Bronchial epithelial cell (primary cell): ENCODE data around the gene S100A9. TPM values are rescaled to one million over a fixed set of nuclear protein-coding genes. Genes with fewer than 3 reads are reported as not detected.
A peak's percentile ranks its signal among the peaks of the same experiment; 100 is the strongest.
"Not testable (repeated sequence)": the region's sequence is repeated elsewhere in the genome, so short reads cannot be mapped to it uniquely, and the experiment has no call there.

Experiments
- DNase-seq: peaks from one replicate; pipeline ENCODE4 v3.0.0-alpha.2; 2010; ENCODE audit warnings: low read depth
- FAIRE-seq: peaks from 2 replicates; lab custom pipeline; 2011; peaks lifted over from hg19 to GRCh38; lab: Jason Lieb, UNC
- H3K27me3 ChIP-seq: 2 replicates; pipeline ENCODE4 v1.5.1; 2011; ENCODE audit warnings: low read length; ENCODE audit not compliant: control insufficient read depth, insufficient read depth
- H3K36me3 ChIP-seq: 2 replicates; pipeline ENCODE4 v1.5.1; 2011; ENCODE audit warnings: low read length; ENCODE audit not compliant: control insufficient read depth, insufficient read depth
- H3K4me3 ChIP-seq: 2 replicates; pipeline ENCODE4 v1.5.1; 2011; ENCODE audit warnings: mild to moderate bottlenecking, low read depth, low read length, control low read depth
- CTCF ChIP-seq: IDR thresholded peaks from 2 replicates; pipeline ENCODE4 v1.5.1; 2011; ENCODE audit warnings: mild to moderate bottlenecking, moderate library complexity, low read length, control low read depth, inconsistent platforms; ENCODE audit not compliant: insufficient read depth, severe bottlenecking
- total RNA-seq: library from RNA; depleted of rRNA; stranded (reverse); fragments of >200 nt; gene quantifications from 2 replicates; pipeline ENCODE4 v1.2.1, GENCODE V29; 2014

The S100A9 gene
- total RNA-seq, 1 donor from 2014 or later, result 735 TPM

GRCh38 chr1:153346077-153346723, 11.5 kb upstream of the S100A9 start:
- FAIRE-seq (no peak), DNase-seq (no peak)
- TF ChIP-seq CTCF, result no peak
- Histone ChIP-seq H3K4me3 (no peak overlapping the region), H3K36me3 (no peaks in the 10 kb centered on the region), H3K27me3 (no peaks in the 10 kb centered on the region)

DNA sequence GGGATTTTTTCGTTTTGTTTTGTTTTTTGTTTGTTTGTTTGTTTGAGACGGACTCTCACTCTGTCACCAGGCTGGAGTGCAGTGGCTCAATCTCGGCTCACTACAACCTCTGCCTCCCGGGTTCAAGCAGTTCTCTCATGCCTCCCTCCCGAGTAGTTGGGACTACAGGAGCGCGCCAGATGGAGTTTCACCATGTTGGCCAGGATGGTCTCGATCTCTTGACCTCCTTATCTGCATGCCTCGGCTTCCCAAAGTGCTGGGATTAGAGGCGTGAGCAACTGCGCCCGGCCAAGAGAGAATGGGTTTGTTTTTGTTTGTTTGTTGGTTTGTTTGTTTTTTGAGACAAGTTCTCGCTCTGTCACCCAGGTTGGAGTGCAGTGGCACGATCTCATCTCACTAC, 10.6 kb upstream of the S100A9 start:
- DNase-seq, FAIRE-seq, H3K36me3 ChIP-seq, H3K27me3 ChIP-seq, H3K4me3 ChIP-seq: not testable (repeated sequence)

- FAIRE-seq (no peak), DNase-seq (no peak)
- Histone ChIP-seq H3K4me3 (no peak overlapping the region), H3K36me3 (no peaks in the 10 kb centered on the region), H3K27me3 (no peaks in the 10 kb centered on the region)
- TF ChIP-seq CTCF, result no peak
Observed at GRCh38 chr1:153347856-153348255, 9.8 kb upstream of the S100A9 start.

DNA sequence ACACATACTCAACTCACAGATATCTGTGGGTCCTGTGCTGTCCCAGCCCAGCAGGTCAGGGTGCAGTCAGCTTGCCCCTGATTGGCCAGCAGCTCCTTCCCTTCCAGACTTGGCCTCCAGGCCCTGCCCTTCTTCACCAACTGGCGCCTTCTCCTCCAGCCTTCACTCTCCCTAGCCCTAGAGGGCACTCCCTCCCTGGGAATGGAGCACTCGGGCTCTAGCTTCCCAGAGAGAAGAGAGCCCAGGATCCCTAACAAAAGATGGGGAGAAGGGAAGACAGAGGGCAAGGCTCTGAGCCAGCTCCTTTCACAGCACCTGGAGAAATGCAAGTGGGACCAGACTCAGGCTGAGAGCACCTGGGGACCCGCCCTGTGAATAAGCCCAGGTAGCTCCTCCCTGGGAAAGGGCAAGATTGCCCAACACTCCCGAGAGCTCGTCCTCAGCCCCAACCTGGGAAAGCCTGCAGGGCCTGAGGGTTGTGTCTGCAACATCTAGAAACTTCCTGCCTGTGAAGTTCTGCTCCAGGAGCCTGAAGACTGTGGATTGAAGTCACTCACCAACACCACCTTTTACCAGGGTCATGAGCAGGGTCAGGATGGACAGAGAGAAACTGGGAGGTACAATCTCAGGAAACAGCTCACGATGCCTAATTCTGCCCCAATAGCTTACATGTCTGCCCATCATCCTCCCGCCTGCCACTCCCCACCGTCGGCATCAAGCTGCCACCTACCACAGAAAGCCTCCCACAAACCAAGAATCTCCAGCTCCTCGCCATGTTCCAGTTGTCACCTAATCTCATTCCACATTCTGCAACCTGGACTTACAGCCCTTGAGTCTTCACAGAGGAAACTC, 8.9 kb upstream of the S100A9 start, which contains the start of gene PGLYRP4:
Gene PGLYRP4, minus strand, starts transcription at position 331 of the 852 bp plus-strand sequence. CDS start 909 bp downstream, outside the sequence.
- TF ChIP-seq CTCF, result no peak
- no peaks in the 10 kb centered on the region for H3K27me3 ChIP-seq

GRCh38 chr1:153349363-153350320, 8.0 kb upstream of the S100A9 start:
- H3K4me3 ChIP-seq, result no peak overlapping the region
- DNase-seq (no peak), FAIRE-seq (no peak)
- TF ChIP-seq CTCF, result no peak
- no peaks in the 10 kb centered on the region for H3K36me3 ChIP-seq
- no peaks in the 10 kb centered on the region for H3K27me3 ChIP-seq

More for the DNA sequence above, 8.9 kb upstream of the S100A9 start, which contains the start of gene PGLYRP4:
- Histone ChIP-seq H3K36me3 (no peaks in the 10 kb centered on the region), H3K4me3 (no peak within 1 kb of the TSS)
- no peak for FAIRE-seq
- peak; percentile 81 for DNase-seq
